ENCODE results near the gene CPSF3. TPM values are rescaled to one million over a fixed set of nuclear protein-coding genes. Genes with fewer than 3 reads are reported as not detected.

Gene CPSF3
- total and polyA plus RNA-seq, 9 of the 15 experiments (the other 6 are each of a cell fraction or from before 2014, with no cell fraction given): 54.2 to 151 (median 94.5) TPM

DNA sequence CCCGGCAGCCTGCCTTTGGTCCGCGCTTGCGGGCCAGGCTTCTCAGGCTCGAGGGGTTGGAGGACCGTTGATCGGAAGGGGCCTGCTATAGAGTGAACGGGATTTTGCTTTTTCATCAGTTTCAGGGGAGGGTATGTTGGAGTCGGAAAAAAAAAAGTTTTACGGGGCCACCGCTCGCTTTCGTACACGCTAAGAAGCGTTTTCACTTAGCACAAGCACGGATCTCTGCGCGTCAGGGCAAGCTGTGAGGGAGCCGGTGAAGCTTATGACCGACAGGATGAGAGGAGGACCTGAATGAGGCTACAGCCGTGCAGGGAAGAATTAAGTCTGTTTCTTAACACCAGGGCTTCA lies 443 bp downstream of the CPSF3 start (continued):
- TF ChIP-seq RBBP5 (IDR thresholded peaks at IDR 0.05; ENCODE audit: borderline replicate concordance, insufficient read depth, low read length, poor library complexity, severe bottlenecking): peak; percentile 32
- TF ChIP-seq CBX5 (IDR thresholded peaks at IDR 0.05; ENCODE audit: borderline replicate concordance, low read depth): no peak
- TF ChIP-seq JUNB (CRISPR knock-in tag; conservative IDR thresholded peaks at IDR 0.05): no peak
- no peak for TF ChIP-seq CCAR2 (IDR thresholded peaks at IDR 0.05; ENCODE audit: low read depth, low read length)
- TF ChIP-seq, protein P1, sequence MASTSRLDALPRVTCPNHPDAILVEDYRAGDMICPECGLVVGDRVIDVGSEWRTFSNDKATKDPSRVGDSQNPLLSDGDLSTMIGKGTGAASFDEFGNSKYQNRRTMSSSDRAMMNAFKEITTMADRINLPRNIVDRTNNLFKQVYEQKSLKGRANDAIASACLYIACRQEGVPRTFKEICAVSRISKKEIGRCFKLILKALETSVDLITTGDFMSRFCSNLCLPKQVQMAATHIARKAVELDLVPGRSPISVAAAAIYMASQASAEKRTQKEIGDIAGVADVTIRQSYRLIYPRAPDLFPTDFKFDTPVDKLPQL (IDR thresholded peaks at IDR 0.05; ENCODE audit: extremely low read depth, insufficient read length): no peak
- 0 out of 2 replicates have a peak, but pooled peaks have one; percentile 6 for TF ChIP-seq ZNF24 (IDR thresholded peaks at IDR 0.05)
- TF ChIP-seq RUNX1 (IDR thresholded peaks at IDR 0.05; ENCODE audit: low read depth): no peak
- TF ChIP-seq SAFB2 (IDR thresholded peaks at IDR 0.05; ENCODE audit: borderline replicate concordance, low read depth, low read length, severe bottlenecking): no peak
- no peak for TF ChIP-seq ZNF551 (CRISPR knock-in tag; IDR thresholded peaks at IDR 0.05)
- TF ChIP-seq RBM22 (IDR thresholded peaks at IDR 0.05; ENCODE audit: low read depth, low read length, poor library complexity, severe bottlenecking): no peak
- no peak for TF ChIP-seq MYBL2 (IDR thresholded peaks at IDR 0.05; ENCODE audit: low read depth)
- TF ChIP-seq MYBL2 (CRISPR knock-in tag; IDR thresholded peaks at IDR 0.05; ENCODE audit: borderline replicate concordance): no peak
- TF ChIP-seq TCFL5 (CRISPR knock-in tag; conservative IDR thresholded peaks at IDR 0.05): no peak
- TF ChIP-seq POLR2G (IDR thresholded peaks at IDR 0.05; ENCODE audit: low read depth, low read length): no peak
- no peak for TF ChIP-seq NFE2 (IDR thresholded peaks at IDR 0.05; ENCODE audit: low read depth)
- no peak for TF ChIP-seq NFE2L1 (tag; IDR thresholded peaks at IDR 0.05; ENCODE audit: borderline replicate concordance, low read depth)
- peak; percentile 40 for TF ChIP-seq SAP30 (IDR thresholded peaks at IDR 0.05; ENCODE audit: borderline replicate concordance, insufficient read depth, low read depth, low read length, poor library complexity, severe bottlenecking)
- TF ChIP-seq POLR2B (IDR thresholded peaks at IDR 0.05; ENCODE audit: low read depth, partially characterized antibody): no peak
- TF ChIP-seq, protein P2, sequence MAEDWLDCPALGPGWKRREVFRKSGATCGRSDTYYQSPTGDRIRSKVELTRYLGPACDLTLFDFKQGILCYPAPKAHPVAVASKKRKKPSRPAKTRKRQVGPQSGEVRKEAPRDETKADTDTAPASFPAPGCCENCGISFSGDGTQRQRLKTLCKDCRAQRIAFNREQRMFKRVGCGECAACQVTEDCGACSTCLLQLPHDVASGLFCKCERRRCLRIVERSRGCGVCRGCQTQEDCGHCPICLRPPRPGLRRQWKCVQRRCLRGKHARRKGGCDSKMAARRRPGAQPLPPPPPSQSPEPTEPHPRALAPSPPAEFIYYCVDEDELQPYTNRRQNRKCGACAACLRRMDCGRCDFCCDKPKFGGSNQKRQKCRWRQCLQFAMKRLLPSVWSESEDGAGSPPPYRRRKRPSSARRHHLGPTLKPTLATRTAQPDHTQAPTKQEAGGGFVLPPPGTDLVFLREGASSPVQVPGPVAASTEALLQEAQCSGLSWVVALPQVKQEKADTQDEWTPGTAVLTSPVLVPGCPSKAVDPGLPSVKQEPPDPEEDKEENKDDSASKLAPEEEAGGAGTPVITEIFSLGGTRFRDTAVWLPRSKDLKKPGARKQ (CRISPR knock-in tag; IDR thresholded peaks at IDR 0.05): no peak
- TF ChIP-seq, protein P3, sequence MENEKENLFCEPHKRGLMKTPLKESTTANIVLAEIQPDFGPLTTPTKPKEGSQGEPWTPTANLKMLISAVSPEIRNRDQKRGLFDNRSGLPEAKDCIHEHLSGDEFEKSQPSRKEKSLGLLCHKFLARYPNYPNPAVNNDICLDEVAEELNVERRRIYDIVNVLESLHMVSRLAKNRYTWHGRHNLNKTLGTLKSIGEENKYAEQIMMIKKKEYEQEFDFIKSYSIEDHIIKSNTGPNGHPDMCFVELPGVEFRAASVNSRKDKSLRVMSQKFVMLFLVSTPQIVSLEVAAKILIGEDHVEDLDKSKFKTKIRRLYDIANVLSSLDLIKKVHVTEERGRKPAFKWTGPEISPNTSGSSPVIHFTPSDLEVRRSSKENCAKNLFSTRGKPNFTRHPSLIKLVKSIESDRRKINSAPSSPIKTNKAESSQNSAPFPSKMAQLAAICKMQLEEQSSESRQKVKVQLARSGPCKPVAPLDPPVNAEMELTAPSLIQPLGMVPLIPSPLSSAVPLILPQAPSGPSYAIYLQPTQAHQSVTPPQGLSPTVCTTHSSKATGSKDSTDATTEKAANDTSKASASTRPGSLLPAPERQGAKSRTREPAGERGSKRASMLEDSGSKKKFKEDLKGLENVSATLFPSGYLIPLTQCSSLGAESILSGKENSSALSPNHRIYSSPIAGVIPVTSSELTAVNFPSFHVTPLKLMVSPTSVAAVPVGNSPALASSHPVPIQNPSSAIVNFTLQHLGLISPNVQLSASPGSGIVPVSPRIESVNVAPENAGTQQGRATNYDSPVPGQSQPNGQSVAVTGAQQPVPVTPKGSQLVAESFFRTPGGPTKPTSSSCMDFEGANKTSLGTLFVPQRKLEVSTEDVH (IDR thresholded peaks at IDR 0.05; ENCODE audit: low read depth, partially characterized antibody): no peak
- no peak for TF ChIP-seq ZBED1 (IDR thresholded peaks at IDR 0.05)
- TF ChIP-seq HEY1 (CRISPR knock-in tag; IDR thresholded peaks at IDR 0.05; ENCODE audit: borderline replicate concordance): no peak
- no peak for TF ChIP-seq ZNF699 (CRISPR knock-in tag; IDR thresholded peaks at IDR 0.05; ENCODE audit: insufficient replicate concordance)
- no peak for TF ChIP-seq ATF7 (IDR thresholded peaks at IDR 0.05)
